Fibroblast of lung (primary cell): ENCODE measurements around the gene COX7A2. TPM values are rescaled to one million over a fixed set of nuclear protein-coding genes. Genes with fewer than 3 reads are reported as not detected.
A peak's percentile ranks its signal among the peaks of the same experiment; 100 is the strongest.

Experiments used
- DNase-seq, 2 donors: peaks; one replicate each; pipeline versions ENCODE4 v3.0.0 to v3.0.0-alpha.2; 2010; ENCODE audit warnings: low read depth in 2 of 2
- H2AFZ ChIP-seq: 2 replicates; pipeline ENCODE4 v1.5.1; 2012; ENCODE audit warnings: low read length, control low read depth, inconsistent platforms
- H3K27ac ChIP-seq: 2 replicates; pipeline ENCODE4 v1.5.1; 2011; ENCODE audit warnings: low read length, control low read depth; ENCODE audit not compliant: insufficient read depth
- H3K27me3 ChIP-seq: 2 replicates; pipeline ENCODE4 v1.5.1; 2011; ENCODE audit warnings: mild to moderate bottlenecking, low read length; ENCODE audit not compliant: control insufficient read depth, insufficient read depth
- H3K36me3 ChIP-seq: 2 replicates; pipeline ENCODE4 v1.5.1; 2011; ENCODE audit warnings: low read length; ENCODE audit not compliant: control insufficient read depth, insufficient read depth
- H3K4me1 ChIP-seq: 2 replicates; pipeline ENCODE4 v1.5.1; 2011; ENCODE audit warnings: low read length; ENCODE audit not compliant: control insufficient read depth, insufficient read depth; ENCODE audit errors: extremely low read depth
- H3K4me2 ChIP-seq: 2 replicates; pipeline ENCODE4 v1.5.1; 2011; ENCODE audit warnings: low read length, control low read depth; ENCODE audit not compliant: insufficient read depth; ENCODE audit errors: extremely low read depth
- H3K4me3 ChIP-seq, 4 experiments: fragments of 200-600 bp in 1 of 4; sonication (generic) in 1 of 4; replicated peaks in 1 of 4; 2 replicates each; pipeline ENCODE4 v1.5.1; 2011 to 2016; ENCODE audit warnings: low read length in 4 of 4, low read depth in 3 of 4, mild to moderate bottlenecking in 3 of 4, control low read depth in 2 of 4, inconsistent platforms in 1 of 4, mixed read lengths in 1 of 4; ENCODE audit not compliant: insufficient read depth in 1 of 4; ENCODE audit errors: control extremely low read depth in 1 of 4
- H3K79me2 ChIP-seq: 2 replicates; pipeline ENCODE4 v1.5.1; 2012; ENCODE audit warnings: mild to moderate bottlenecking, low read length, inconsistent platforms; ENCODE audit not compliant: control insufficient read depth, insufficient read depth
- H3K9ac ChIP-seq: 2 replicates; pipeline ENCODE4 v1.5.1; 2011; ENCODE audit warnings: mild to moderate bottlenecking, low read length, control low read depth; ENCODE audit not compliant: insufficient read depth
- H3K9me3 ChIP-seq: 2 replicates; pipeline ENCODE4 v1.5.1; 2012; ENCODE audit warnings: low read depth, low read length; ENCODE audit not compliant: control insufficient read depth, insufficient read depth
- H4K20me1 ChIP-seq: 2 replicates; pipeline ENCODE4 v1.5.1; 2011; ENCODE audit warnings: low read length; ENCODE audit not compliant: control insufficient read depth, insufficient read depth; ENCODE audit errors: extremely low read depth
- CTCF ChIP-seq, 2 donors: IDR thresholded peaks in 1 of 2; conservative IDR thresholded peaks in 1 of 2; 1 replicate in 1 of 2; 2 replicates in 1 of 2; pipeline ENCODE4 v1.5.1; 2011 to 2012; ENCODE audit warnings: low read length in 2 of 2, control low read depth in 1 of 2, inconsistent platforms in 1 of 2, low read depth in 1 of 2, mild to moderate bottlenecking in 1 of 2
- EZH2 ChIP-seq: IDR thresholded peaks from 2 replicates; pipeline ENCODE4 v1.5.1; 2012; ENCODE audit warnings: low read length, control low read depth, mild to moderate bottlenecking; ENCODE audit errors: missing control alignments
- polyA plus RNA-seq, 2 donors: library from polyadenylated mRNA; depleted of rRNA in 1 of 2; stranded (reverse) in 1 of 2; unstranded in 1 of 2; fragments of >200 nt; gene quantifications; 2 replicates each; pipeline ENCODE4 v1.2.1, GENCODE V29; 2011 to 2012; ENCODE audit warnings: missing spikeins in 1 of 2
- total RNA-seq: library from RNA; depleted of rRNA; stranded (reverse); fragments of >200 nt; gene quantifications from 2 replicates; pipeline ENCODE4 v1.2.1, GENCODE V29; 2014

Gene COX7A2
- total and polyA plus RNA-seq, 2 donors (not counting 1 experiment from before 2014, with no cell fraction given): 115 to 159 TPM

GRCh38 chr6:75213112-75213511 is 30.5 kb downstream of the COX7A2 start:
- H4K20me1 ChIP-seq: no peaks in the 10 kb centered on the region
- no peaks in the 10 kb centered on the region for H3K9me3 ChIP-seq
- peaks cover 10% of the 10 kb centered on the region for H3K4me1 ChIP-seq
- no peaks in the 10 kb centered on the region for H3K36me3 ChIP-seq
- H3K27me3 ChIP-seq: no peaks in the 10 kb centered on the region
- no peak overlapping the region for H3K4me2 ChIP-seq
- H3K27ac ChIP-seq: no peak overlapping the region
- TF ChIP-seq EZH2: no peak
- TF ChIP-seq CTCF (conservative IDR thresholded peaks at IDR 0.05 in 1 of 2, IDR thresholded peaks at IDR 0.05 in 1 of 2; ENCODE audit: low read depth in 1 of 2, low read length in 2 of 2): no peak
- H2AFZ ChIP-seq: no peak overlapping the region
- H3K79me2 ChIP-seq: no peaks in the 10 kb centered on the region
- DNase-seq: peak in 1 of 2 donors; percentile 45
- H3K4me3 ChIP-seq: no peak overlapping the region
- H3K9ac ChIP-seq: no peak overlapping the region

- H3K27me3 ChIP-seq: no peaks in the 10 kb centered on the region
- no peak overlapping the region for H3K4me3 ChIP-seq
- no peaks in the 10 kb centered on the region for H3K79me2 ChIP-seq
- no peak overlapping the region for H3K27ac ChIP-seq
- H4K20me1 ChIP-seq: no peaks in the 10 kb centered on the region
- no peaks in the 10 kb centered on the region for H3K36me3 ChIP-seq
- no peak overlapping the region for H2AFZ ChIP-seq
- H3K9me3 ChIP-seq: no peaks in the 10 kb centered on the region
- TF ChIP-seq EZH2 (no peak), CTCF (conservative IDR thresholded peaks at IDR 0.05 in 1 of 2, IDR thresholded peaks at IDR 0.05 in 1 of 2; ENCODE audit: low read depth in 1 of 2, low read length in 2 of 2) (no peak)
- peaks cover 7% of the 10 kb centered on the region for H3K4me1 ChIP-seq
- H3K9ac ChIP-seq: no peak overlapping the region
- no peak overlapping the region for H3K4me2 ChIP-seq
- no peak for DNase-seq
Observed at GRCh38 chr6:75211920-75212590, 31.5 kb downstream of the COX7A2 start.

- Histone ChIP-seq H2AFZ (no peak overlapping the region), H3K4me3 (no peak overlapping the region), H3K4me2 (no peak overlapping the region), H3K27ac (no peak overlapping the region), H3K9ac (no peak overlapping the region), H3K9me3 (no peaks in the 10 kb centered on the region), H3K79me2 (no peaks in the 10 kb centered on the region), H3K27me3 (no peaks in the 10 kb centered on the region), H3K4me1 (peaks cover 7% of the 10 kb centered on the region), H3K36me3 (no peaks in the 10 kb centered on the region), H4K20me1 (no peaks in the 10 kb centered on the region)
- peak; percentile 57 to 85 for DNase-seq
- TF ChIP-seq CTCF (conservative IDR thresholded peaks at IDR 0.05 in 1 of 2, IDR thresholded peaks at IDR 0.05 in 1 of 2; ENCODE audit: low read depth in 1 of 2, low read length in 2 of 2) (peak; percentile 60 to 75), EZH2 (no peak)
Observed at GRCh38 chr6:75210885-75211739, 32.5 kb downstream of the COX7A2 start.
